HEK293 (cell line): ENCODE measurements around the gene CCSER1.

Experiments used
- GFI1B ChIP-seq: fragments of 450-650 bp; formaldehyde crosslinking; IDR thresholded peaks from 2 replicates; pipeline ENCODE4 v1.5.1; 2016; ENCODE audit warnings: missing biosample characterization, missing genetic modification characterization
- HOXD13 ChIP-seq: sonication (generic); formaldehyde crosslinking; IDR thresholded peaks from 2 replicates; pipeline ENCODE4 v1.8.0; 2022; ENCODE audit warnings: missing genetic modification reagents, borderline replicate concordance
- KLF8 ChIP-seq: fragments of 450-650 bp; formaldehyde crosslinking; IDR thresholded peaks from 2 replicates; pipeline ENCODE4 v1.5.1; 2016; ENCODE audit warnings: missing biosample characterization, missing genetic modification characterization
- SETDB1 ChIP-seq: IDR thresholded peaks from one replicate; pipeline ENCODE4 v1.6.1; 2017; ENCODE audit warnings: mild to moderate bottlenecking, low read length, moderate library complexity, mixed read lengths; ENCODE audit not compliant: insufficient read length
- YY2 ChIP-seq: fragments of 450-650 bp; formaldehyde crosslinking; IDR thresholded peaks from 2 replicates; pipeline ENCODE4 v1.5.1; 2016; ENCODE audit warnings: missing biosample characterization, missing genetic modification characterization
- ZBTB8A ChIP-seq: fragments of 450-650 bp; formaldehyde crosslinking; IDR thresholded peaks from 2 replicates; pipeline ENCODE4 v1.5.1; 2016; ENCODE audit warnings: missing biosample characterization, missing genetic modification characterization
- ZNF155 ChIP-seq: fragments of 450-650 bp; formaldehyde crosslinking; IDR thresholded peaks from 2 replicates; pipeline ENCODE4 v1.5.1; 2016; ENCODE audit warnings: missing biosample characterization, missing genetic modification characterization
- ZNF175 ChIP-seq: fragments of 450-650 bp; formaldehyde crosslinking; IDR thresholded peaks from 2 replicates; pipeline ENCODE4 v1.5.1; 2016; ENCODE audit warnings: missing biosample characterization, missing genetic modification characterization
- ZNF501 ChIP-seq: fragments of 450-650 bp; formaldehyde crosslinking; IDR thresholded peaks from 2 replicates; pipeline ENCODE4 v1.5.1; 2016; ENCODE audit warnings: missing biosample characterization, missing genetic modification characterization
- ZNF530 ChIP-seq: fragments of 450-650 bp; formaldehyde crosslinking; IDR thresholded peaks from 2 replicates; pipeline ENCODE4 v1.5.1; 2016; ENCODE audit warnings: low read depth, missing biosample characterization, missing genetic modification characterization
- ZNF658 ChIP-seq: fragments of 450-650 bp; formaldehyde crosslinking; IDR thresholded peaks from 2 replicates; pipeline ENCODE4; 2016; ENCODE audit warnings: missing biosample characterization, missing genetic modification characterization
- ZNF701 ChIP-seq: fragments of 450-650 bp; formaldehyde crosslinking; IDR thresholded peaks from 2 replicates; pipeline ENCODE4 v1.5.1; 2016; ENCODE audit warnings: missing biosample characterization, missing genetic modification characterization
- ZNF777 ChIP-seq: fragments of 450-650 bp; formaldehyde crosslinking; IDR thresholded peaks from 2 replicates; pipeline ENCODE4 v1.5.1; 2017; ENCODE audit warnings: missing biosample characterization, missing genetic modification characterization, borderline replicate concordance
- TF ChIP-seq, protein P1 (sequence below): fragments of 450-650 bp; formaldehyde crosslinking; IDR thresholded peaks from 2 replicates; pipeline ENCODE4 v1.5.1; 2016; ENCODE audit warnings: missing biosample characterization, missing genetic modification characterization

DNA sequence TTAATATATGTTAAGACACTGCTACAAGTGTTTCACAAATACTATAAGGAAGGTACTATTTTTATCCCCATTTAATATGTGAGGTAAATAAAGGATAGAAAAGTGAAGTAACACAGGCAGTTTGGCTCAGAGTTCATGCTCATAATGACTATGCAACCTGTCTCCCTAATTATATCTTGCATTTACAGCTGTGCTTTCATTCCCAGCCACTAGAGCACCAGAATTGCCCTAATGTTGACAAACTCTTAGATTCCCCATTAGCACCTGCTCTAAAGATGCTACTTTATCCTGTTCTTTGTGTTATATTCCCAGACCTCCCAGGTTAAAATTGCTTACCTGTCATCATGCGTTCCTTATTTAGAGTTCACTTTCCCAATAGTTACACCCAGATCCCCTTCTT, 833.6 kb downstream of the CCSER1 start:
- TF ChIP-seq SETDB1 (no peak), ZNF175 (tag by site-specific recombination) (no peak), ZNF658 (tag by site-specific recombination) (no peak), ZNF701 (tag by site-specific recombination) (no peak), YY2 (tag by site-specific recombination) (no peak), GFI1B (tag by site-specific recombination) (no peak), ZNF155 (tag by site-specific recombination) (no peak), KLF8 (tag by site-specific recombination) (no peak), HOXD13 (CRISPR knock-in tag) (no peak), ZNF777 (tag by site-specific recombination) (no peak), ZNF530 (no peak), ZBTB8A (tag by site-specific recombination) (no peak), ZNF501 (tag by site-specific recombination) (no peak)
- TF ChIP-seq, protein P1, sequence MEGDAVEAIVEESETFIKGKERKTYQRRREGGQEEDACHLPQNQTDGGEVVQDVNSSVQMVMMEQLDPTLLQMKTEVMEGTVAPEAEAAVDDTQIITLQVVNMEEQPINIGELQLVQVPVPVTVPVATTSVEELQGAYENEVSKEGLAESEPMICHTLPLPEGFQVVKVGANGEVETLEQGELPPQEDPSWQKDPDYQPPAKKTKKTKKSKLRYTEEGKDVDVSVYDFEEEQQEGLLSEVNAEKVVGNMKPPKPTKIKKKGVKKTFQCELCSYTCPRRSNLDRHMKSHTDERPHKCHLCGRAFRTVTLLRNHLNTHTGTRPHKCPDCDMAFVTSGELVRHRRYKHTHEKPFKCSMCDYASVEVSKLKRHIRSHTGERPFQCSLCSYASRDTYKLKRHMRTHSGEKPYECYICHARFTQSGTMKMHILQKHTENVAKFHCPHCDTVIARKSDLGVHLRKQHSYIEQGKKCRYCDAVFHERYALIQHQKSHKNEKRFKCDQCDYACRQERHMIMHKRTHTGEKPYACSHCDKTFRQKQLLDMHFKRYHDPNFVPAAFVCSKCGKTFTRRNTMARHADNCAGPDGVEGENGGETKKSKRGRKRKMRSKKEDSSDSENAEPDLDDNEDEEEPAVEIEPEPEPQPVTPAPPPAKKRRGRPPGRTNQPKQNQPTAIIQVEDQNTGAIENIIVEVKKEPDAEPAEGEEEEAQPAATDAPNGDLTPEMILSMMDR (tag by site-specific recombination): no peak
